Left cardiac atrium (tissue), 4 donors: ENCODE measurements around the gene TMEM221. TPM values are rescaled to one million over a fixed set of nuclear protein-coding genes. Genes with fewer than 3 reads are reported as not detected.

Experiments
- ATAC-seq, 2 donors: fragments of 200-7000 bp; cut with Tn5 transposase; one replicate each; pipeline ENCODE4 v1.9.1; 2020; ENCODE audit warnings: mild to moderate bottlenecking in 2 of 2, moderate library complexity in 2 of 2
- DNase-seq: peaks from one replicate; pipeline ENCODE4 v3.0.0-alpha.2; 2020
- intact Hi-C, 2 donors: fragments of 100-400 bp; cut with DNase I; formaldehyde crosslinking; loops; one replicate each; pipeline versions ENCODE4 v1.14.1 to v1.15.1; 2022 to 2023
- total RNA-seq, 2 donors: library from RNA; stranded (reverse); fragmentation: NEBNext Ultra II Directional; extraction: Animal tissue kit (Norgen Biotek cat#: 25700); gene quantifications; one replicate each; pipeline ENCODE4 v1.2.1, GENCODE V29; 2021
- donor health status: DM: no; HTN: yes; CAD: no.
- donor health status: DM: no; HTN: yes; CAD: no; lungs with severe emphysema.
- donor health status: DM: yes; HTN: yes; CAD: no.
- donor health status: Dilated cardiomyopathy.

Gene TMEM221
- total RNA-seq, 2 donors from 2014 or later: 0.18 to 0.21 TPM

DNA sequence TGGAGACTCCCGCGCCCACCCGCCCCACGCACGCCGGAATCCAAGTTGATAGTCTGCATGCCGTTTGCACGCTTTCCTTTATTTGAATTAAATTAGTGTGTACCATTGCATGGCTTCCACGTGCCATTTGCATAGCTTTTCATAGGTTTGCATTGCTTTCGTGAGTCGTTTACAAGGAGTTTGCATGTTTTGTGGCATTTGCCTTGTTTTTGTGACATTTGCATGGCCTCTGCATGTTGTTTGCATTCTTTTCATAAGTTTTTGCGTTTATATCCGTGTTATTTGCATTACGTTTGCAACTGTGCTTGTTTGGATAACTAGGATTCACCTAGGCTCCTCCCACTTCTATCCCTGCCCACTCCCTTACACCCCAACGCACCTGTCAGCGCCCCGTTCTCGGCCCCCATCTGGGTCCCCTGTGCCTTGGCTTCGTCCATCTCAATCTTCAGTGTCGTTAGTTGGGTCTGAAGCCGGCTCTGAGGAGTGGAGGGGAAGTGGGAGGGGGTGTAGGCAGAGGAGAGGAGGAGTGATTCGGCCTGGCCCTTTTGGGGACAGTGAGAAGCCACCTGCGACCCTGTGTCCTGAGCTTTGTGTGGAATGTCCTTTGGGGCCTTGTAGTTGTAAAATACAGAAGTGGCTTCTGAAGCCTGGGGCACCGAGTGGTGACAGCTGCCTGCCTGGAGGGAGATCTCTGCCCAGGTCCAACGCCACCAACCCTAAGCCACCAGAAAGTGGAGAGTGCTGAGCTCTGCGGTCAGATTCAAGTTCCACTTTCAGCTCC, 56.9 kb downstream of the TMEM221 start:
- DNase-seq (no peak), ATAC-seq (peak in 1 of 2 donors; percentile 2)
- intact Hi-C loops: loop anchor here in 1 of 2 donors (10.0 kb wide), 1 partner anchor 73 kb away; the partner anchor contains the start of gene NXNL1

DNA sequence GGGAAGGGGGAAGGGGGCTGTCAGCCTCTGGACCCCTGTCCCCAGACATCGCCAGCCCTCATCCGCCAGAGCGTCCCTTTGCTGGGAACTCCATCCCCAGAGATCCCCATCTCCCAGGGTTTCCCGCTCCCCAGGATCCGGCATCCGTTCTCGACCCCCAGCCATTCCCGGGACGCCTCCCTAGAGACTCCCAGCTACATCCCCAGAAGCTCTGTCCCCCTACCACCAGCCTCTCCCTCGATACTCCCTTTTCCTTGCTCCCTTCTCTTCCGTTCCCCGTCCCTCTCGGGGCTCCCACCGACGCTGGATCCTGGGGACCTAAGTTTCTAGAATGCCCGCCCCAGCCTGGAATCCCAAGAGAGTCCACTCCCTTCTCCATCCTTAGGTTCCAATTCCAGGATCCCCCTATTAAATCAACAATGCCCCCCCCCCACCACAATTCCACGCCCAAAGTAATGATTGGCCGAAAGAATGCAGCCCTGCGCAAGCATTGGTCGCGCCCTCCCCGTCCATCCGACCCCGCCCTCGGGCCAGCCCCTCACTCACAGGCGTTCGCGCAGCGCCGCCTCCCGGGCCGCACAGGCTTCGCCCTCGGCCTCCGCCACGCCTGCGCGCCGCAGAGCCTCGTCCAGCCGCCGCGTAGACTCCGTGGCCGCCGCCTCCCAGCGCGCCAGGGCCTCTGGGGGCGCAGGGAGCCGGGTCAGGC, 57.6 kb downstream of the TMEM221 start:
- DNase-seq: peak; percentile 95
- ATAC-seq: peak; percentile 98 to 99
- intact Hi-C loops: loop anchor here in 1 of 2 donors (10.0 kb wide), 1 partner anchor 74 kb away; the partner anchor contains the start of gene NXNL1

DNA sequence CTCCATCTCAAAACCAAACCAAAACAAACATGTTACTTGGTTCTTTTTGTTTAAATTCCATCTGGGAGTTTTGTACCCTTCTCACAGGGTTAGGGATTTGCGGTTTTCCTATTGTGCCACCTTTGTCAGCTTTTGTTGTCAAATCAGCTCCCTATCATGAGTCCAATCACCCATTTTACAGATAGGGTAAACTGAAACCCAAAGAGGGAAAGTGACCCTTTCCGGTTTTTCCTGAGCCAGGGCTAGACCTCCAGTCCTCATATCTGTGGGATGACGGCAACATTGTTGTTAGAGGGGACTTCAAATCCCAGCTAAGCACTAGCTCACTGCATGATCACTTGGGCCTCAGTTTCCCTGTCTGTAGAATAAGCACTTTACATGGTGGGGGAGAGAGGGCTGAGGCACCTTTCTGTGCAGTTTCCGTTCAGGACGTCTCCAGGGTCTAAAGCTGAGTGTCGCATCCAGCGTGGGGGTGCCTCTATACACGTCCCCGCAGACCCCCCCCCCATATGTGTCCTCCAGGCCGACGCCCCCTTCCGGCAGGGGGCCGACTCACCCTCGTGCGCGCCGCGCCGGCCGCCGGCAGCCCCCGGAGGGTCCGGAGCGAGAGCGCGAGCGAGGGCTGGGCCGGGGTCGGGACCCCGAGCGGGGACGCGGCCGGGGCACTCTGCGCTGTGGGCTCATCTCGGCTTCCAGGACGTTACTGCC, 58.4 kb downstream of the TMEM221 start:
- ATAC-seq: peak in 1 of 2 donors; percentile 2
- intact Hi-C loops: loop anchor here (5.0 to 10.0 kb wide), 3 partner anchors 43 to 98 kb away; partner anchors contain the start of gene NXNL1 (in 1 of the 2)
- DNase-seq: no peak

DNA sequence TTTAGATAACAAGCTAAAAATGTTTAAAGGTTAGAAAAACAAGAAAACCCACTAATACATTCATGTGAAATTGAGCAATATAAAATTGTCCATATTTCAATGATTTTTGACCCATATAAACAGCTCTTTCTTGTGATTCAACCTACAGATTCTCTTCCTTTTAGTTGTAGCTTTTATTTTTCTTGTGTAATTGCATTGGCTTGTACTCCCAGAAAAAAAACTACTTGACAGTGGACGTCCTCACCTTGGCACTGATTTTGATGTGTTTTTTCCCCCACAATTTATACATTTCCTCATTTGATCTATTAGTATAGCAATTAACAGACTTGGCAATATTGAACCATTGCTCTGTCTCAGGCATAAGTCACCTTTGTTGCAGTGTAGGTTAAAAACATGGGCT, 59.2 kb downstream of the TMEM221 start:
- no peak for DNase-seq
- intact Hi-C loops: loop anchor here (5.0 kb wide), 2 partner anchors 42 to 97 kb away; no protein-coding TSS in a partner anchor
- ATAC-seq: no peak

DNA sequence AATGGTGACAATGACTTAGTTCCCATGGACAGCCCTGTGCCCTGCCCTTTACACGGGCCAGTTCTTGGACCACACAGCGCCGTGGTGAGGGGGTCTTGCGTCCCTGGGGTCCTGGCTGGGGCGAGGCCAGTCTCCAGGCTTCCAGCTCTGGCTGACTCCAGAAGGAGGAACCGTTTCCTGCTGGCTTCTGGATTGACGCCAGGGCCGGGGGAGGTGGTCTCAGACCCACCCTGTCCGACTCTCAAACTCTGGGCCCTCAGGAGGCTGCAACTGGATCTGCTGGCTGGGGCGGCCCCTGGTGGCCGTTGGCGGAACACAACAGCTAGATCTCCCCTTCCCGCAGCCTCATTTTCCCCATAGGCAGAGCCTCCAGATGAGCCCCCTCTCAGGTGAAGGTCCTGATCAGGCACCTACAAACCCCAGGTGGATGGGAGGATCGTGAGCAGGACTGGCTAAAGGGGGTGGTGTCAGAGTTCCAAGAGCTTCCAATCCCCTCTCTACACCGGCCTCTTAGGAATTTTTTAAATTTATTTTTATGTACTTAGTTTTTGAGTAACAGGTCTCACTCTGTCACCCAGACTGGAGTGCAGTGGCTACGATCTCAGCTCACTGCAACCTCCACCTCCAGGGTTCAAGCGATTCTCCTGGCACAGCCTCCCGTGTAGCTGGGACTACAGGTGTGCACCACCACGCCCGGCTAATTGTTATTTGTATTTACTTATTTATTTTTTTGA, 62.4 kb downstream of the TMEM221 start:
- peak; percentile 50 to 60 for ATAC-seq
- peak; percentile 82 for DNase-seq
- intact Hi-C loops: loop anchor here (1.0 to 5.0 kb wide), 3 partner anchors 39 to 94 kb away; no protein-coding TSS in a partner anchor

Other genes with a start within 250 kb of the TMEM221 start
- gene USE1, start 233.3 kb downstream of the TMEM221 start, total RNA-seq: 10 to 100 TPM; 22.5 to 23.4 TPM
- 10 to 100 TPM; 18.7 to 25.3 TPM for gene OCEL1, start 222.4 kb downstream of the TMEM221 start, total RNA-seq
- gene NR2F6, start 202.7 kb downstream of the TMEM221 start, total RNA-seq: 10 to 100 TPM; 40.5 to 49.9 TPM
- 1 to 10 TPM; 6.5 to 6.7 TPM for gene USHBP1, start 183.9 kb downstream of the TMEM221 start, total RNA-seq
- gene BABAM1, start 181.2 kb downstream of the TMEM221 start, total RNA-seq: 10 to 100 TPM; 67.2 to 68.3 TPM
- under 1 TPM; 0.37 to 0.47 TPM for gene ANKLE1, start 166.8 kb downstream of the TMEM221 start, total RNA-seq
- gene ABHD8, start 145.2 kb downstream of the TMEM221 start, total RNA-seq: 10 to 100 TPM; 11.2 to 11.6 TPM
- 100 to 1,000 TPM; 147 to 152 TPM for gene MRPL34, start 142.8 kb downstream of the TMEM221 start, total RNA-seq
- 10 to 100 TPM; 27.5 to 33.3 TPM for gene DDA1, start 139.1 kb downstream of the TMEM221 start, total RNA-seq
- 1 to 10 TPM; 9.5 to 10.0 TPM for gene ANO8, start 113.8 kb downstream of the TMEM221 start, total RNA-seq
- 10 to 100 TPM in 1 of 2 donors, 1 to 10 TPM in 1; 9.7 to 12.8 TPM for gene GTPBP3, start 111.1 kb downstream of the TMEM221 start, total RNA-seq
- 100 to 1,000 TPM; 102 to 137 TPM for gene PLVAP, start 71.3 kb downstream of the TMEM221 start, total RNA-seq
- gene CCDC194, start 54.5 kb downstream of the TMEM221 start, total RNA-seq: not detected
- 10 to 100 TPM; 56.9 to 72.6 TPM for gene BST2, start 43.0 kb downstream of the TMEM221 start, total RNA-seq
- gene MVB12A, start 28.6 kb downstream of the TMEM221 start, total RNA-seq: 10 to 100 TPM; 22.6 to 24.8 TPM
- gene NXNL1, start 12.3 kb upstream of the TMEM221 start, total RNA-seq: under 1 TPM in 1 of 2 donors, not detected in 1; 0.56 TPM
- 10 to 100 TPM; 33.4 to 55.1 TPM for gene SLC27A1, start 21.9 kb upstream of the TMEM221 start, total RNA-seq
- 10 to 100 TPM; 28.6 to 37.3 TPM for gene PGLS, start 63.0 kb upstream of the TMEM221 start, total RNA-seq
- 10 to 100 TPM; 47.7 to 54.8 TPM for gene COLGALT1, start 107.0 kb upstream of the TMEM221 start, total RNA-seq
- under 1 TPM; 0.03 to 0.16 TPM for gene UNC13A, start 239.7 kb upstream of the TMEM221 start, total RNA-seq